HG03280 (cell line): ENCODE results near the gene NAPEPLD.
"Not testable (repeated sequence)": the region's sequence is repeated elsewhere in the genome, so short reads cannot be mapped to it uniquely, and the experiment has no call there.

Experiments used
- ATAC-seq: cut with Tn5 transposase; IDR thresholded peaks from one replicate; pipeline ENCODE4 v1.9.1; 2021; ENCODE audit warnings: mild to moderate bottlenecking, moderate library complexity; ENCODE audit not compliant: unreplicated experiment

NAPEPLD gene

GRCh38 chr7:103073989-103074518, 74.8 kb downstream of the NAPEPLD start:
- ATAC-seq = no peak

DNA sequence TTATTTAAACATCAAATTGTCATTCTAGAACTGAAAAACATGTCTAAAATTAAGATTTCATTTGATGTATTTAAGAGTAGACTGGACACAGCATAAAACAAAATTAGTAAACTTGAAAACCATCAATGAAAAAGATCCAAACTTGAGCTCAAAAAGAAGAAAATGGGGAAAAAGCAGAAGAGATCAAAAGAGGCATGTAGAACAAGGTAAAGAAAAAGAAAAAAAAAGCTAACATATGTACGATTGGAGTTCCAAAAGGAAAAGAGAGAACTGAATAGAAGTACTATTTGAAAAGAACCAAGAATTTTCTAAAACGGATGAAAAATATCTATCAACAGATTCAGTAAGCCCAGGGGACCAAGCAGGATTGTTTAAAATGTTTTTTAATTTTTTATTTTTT, 77.9 kb downstream of the NAPEPLD start:
- ATAC-seq = no peak

DNA sequence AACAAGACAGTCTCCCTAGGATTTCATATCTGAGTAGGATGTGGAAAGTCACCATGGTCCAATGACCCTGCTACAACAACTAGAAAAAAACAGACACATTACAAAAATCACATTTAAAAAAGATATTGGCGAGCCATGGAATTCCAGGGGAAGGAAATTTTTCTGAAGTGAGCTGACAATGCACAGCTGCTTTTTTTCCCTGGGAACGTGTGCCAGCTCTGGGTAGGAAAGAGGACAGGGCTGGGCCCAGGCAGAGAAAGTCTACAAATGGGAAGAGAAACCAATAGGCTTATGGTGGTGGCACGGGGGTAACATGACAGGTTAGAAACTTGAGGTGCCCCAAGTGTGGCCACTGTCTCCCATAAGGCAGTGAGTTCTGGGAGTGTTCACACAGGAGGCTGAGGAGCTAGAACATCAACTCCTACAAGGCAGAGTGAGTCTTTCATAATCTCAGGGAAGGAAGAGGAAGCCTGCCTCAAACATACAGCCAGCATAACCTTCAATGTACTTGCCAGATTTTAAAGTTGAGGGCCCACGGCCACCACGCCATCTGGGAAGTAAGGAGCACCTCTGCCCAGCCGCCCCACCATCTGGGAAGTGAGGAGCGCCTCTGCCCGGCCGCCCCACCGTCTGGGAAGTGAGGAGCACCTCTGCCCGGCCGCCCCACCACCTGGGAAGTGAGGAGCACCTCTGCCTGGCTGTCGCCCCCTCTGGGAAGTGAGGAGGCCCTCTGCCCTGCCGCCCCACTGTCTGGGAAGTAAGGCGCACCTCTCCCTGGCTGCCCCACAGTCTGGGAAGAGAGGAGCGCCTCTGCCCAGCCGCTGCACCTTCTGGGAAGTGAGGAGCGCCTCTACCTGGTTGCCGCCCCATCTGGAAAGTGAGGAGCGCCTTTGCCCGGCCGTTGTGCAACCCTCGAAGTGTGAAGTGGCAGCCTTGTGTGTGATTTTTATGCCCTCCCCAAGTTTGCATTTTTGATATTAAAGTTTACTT, 80.2 kb downstream of the NAPEPLD start:
- no peak for ATAC-seq

DNA sequence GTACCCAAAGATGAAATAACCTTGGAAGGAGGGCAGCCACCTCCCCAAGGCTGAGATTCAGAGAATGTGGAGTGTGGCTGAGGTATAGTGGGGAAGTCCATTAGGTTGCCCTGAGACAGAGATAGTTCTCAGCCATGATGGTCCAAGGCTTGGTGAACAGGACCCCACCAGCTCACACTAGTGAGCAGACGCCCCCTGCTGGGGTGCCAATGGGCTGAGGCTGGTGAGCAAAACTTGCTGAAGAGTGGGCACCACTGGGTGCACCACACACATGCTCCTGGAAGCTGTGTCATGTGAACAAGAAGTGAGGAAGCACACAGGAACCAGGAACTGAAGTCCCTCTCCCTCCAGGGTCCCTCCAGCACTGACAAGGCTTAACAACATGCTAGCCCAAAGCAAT, 83.2 kb downstream of the NAPEPLD start:
- ATAC-seq = no peak

DNA sequence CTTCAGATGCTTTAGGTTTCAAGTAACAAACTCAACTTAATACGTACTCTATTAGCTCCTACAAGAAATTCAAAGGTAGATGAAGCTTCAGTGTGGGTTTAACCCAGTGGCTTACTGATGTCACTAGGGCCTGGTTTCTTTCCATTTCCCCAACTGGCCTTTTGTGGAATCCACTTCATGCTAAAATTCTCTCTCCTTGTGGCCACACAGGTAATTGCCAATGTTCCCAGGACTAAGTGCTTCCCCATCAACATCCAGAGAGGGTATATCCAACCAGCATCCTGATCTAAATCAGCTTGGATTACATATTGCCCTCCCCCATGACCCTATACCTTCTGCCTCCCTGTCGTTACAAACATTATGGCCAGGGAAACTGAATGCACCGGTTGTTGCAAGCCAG, 85.0 kb downstream of the NAPEPLD start:
- no peak for ATAC-seq

DNA sequence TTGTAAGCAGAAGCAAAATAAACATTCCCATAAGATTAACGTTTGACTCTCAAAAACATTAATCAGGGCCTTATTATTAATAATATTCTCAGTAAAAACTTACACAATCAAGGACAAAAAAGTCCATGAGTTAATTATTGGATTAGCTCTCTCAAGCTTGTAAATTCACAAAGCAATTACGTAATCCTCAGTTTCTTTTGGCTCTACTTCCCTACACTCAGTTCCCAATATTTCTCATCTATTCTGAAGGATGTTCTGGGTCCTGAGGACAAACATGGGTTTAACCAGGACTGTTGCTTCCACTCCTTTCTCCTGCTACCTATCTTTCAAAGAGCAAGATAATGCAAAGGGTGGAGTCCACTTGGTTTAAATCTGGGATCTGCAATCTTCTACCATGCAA, 89.4 kb downstream of the NAPEPLD start:
- ATAC-seq = no peak

- ATAC-seq = no peak
Measured at GRCh38 chr7:103058122-103058521, 90.8 kb downstream of the NAPEPLD start.

GRCh38 chr7:103056006-103056405, 92.9 kb downstream of the NAPEPLD start:
- not testable (repeated sequence) for ATAC-seq

GRCh38 chr7:103051519-103051918, 97.4 kb downstream of the NAPEPLD start:
- no peak for ATAC-seq
